Fibroblast of lung (primary cell): ENCODE data around the gene N4BP2.
"Not testable (repeated sequence)": the region's sequence is repeated elsewhere in the genome, so short reads cannot be mapped to it uniquely, and the experiment has no call there.

Experiments used
- EZH2 ChIP-seq: IDR thresholded peaks from 2 replicates; pipeline ENCODE4 v1.5.1; 2012; ENCODE audit warnings: low read length, control low read depth, mild to moderate bottlenecking; ENCODE audit errors: missing control alignments
- TF ChIP-seq, protein P1 (sequence below), 2 donors: IDR thresholded peaks in 1 of 2; conservative IDR thresholded peaks in 1 of 2; 1 replicate in 1 of 2; 2 replicates in 1 of 2; pipeline ENCODE4 v1.5.1; 2011 to 2012; ENCODE audit warnings: low read length in 2 of 2, control low read depth in 1 of 2, inconsistent platforms in 1 of 2, low read depth in 1 of 2, mild to moderate bottlenecking in 1 of 2

GRCh38 chr4:40093400-40093799, 36.8 kb downstream of the N4BP2 start:
- TF ChIP-seq, protein P1, sequence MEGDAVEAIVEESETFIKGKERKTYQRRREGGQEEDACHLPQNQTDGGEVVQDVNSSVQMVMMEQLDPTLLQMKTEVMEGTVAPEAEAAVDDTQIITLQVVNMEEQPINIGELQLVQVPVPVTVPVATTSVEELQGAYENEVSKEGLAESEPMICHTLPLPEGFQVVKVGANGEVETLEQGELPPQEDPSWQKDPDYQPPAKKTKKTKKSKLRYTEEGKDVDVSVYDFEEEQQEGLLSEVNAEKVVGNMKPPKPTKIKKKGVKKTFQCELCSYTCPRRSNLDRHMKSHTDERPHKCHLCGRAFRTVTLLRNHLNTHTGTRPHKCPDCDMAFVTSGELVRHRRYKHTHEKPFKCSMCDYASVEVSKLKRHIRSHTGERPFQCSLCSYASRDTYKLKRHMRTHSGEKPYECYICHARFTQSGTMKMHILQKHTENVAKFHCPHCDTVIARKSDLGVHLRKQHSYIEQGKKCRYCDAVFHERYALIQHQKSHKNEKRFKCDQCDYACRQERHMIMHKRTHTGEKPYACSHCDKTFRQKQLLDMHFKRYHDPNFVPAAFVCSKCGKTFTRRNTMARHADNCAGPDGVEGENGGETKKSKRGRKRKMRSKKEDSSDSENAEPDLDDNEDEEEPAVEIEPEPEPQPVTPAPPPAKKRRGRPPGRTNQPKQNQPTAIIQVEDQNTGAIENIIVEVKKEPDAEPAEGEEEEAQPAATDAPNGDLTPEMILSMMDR (conservative IDR thresholded peaks at IDR 0.05 in 1 of 2, IDR thresholded peaks at IDR 0.05 in 1 of 2; ENCODE audit: low read depth in 1 of 2, low read length in 2 of 2), result not testable (repeated sequence)
- not testable (repeated sequence) for TF ChIP-seq EZH2
